Measurements from ENCODE around the gene MRGPRE.
A peak's percentile ranks its signal among the peaks of the same experiment; 100 is the strongest.

The MRGPRE gene

GRCh38 chr11:3225826-3226750, 6.1 kb downstream of the MRGPRE start:
- DNase-seq, result no peak

- DNase-seq, result no peak
These were observed 7.0 kb downstream of the MRGPRE start for GRCh38 chr11:3225159-3225758.

GRCh38 chr11:3224401-3225057, 7.7 kb downstream of the MRGPRE start:
- peak; percentile 41 for DNase-seq

- no peak for DNase-seq
These were observed 8.3 kb downstream of the MRGPRE start for GRCh38 chr11:3223932-3224381.

GRCh38 chr11:3222941-3223915, 9.0 kb downstream of the MRGPRE start:
- DNase-seq, result no peak

GRCh38 chr11:3222003-3222855, 10.0 kb downstream of the MRGPRE start:
- DNase-seq, result no peak

- no peak for DNase-seq
These were observed 10.7 kb downstream of the MRGPRE start for GRCh38 chr11:3221408-3222002.

- DNase-seq, result no peak
These were observed 11.5 kb downstream of the MRGPRE start for GRCh38 chr11:3220521-3221407.

- no peak for DNase-seq
These were observed 12.1 kb downstream of the MRGPRE start for GRCh38 chr11:3220101-3220500.

- no peak for DNase-seq
These were observed 12.8 kb downstream of the MRGPRE start for GRCh38 chr11:3219281-3219892.

GRCh38 chr11:3218483-3219280, 13.5 kb downstream of the MRGPRE start, which contains the start of gene MRGPRG:
MRGPRG (minus strand) TSS chr11:3218813; CDS start chr11:3218813, 0 bp downstream.
- DNase-seq, result no peak

GRCh38 chr11:3217818-3218482, 14.3 kb downstream of the MRGPRE start:
- DNase-seq, result no peak

- DNase-seq, result no peak
These were observed 16.1 kb downstream of the MRGPRE start for GRCh38 chr11:3216027-3216525.

- no peak for DNase-seq
These were observed 16.7 kb downstream of the MRGPRE start for GRCh38 chr11:3215346-3216026.

- no peak for DNase-seq
These were observed 17.9 kb downstream of the MRGPRE start for GRCh38 chr11:3214420-3214699.

GRCh38 chr11:3213659-3214419, 18.4 kb downstream of the MRGPRE start:
- no peak for DNase-seq

- DNase-seq, result no peak
These were observed 23.9 kb downstream of the MRGPRE start for GRCh38 chr11:3208272-3208671.

Measured in NCI-H526 treated with DMSO at 0.1 percent for 48 hours (cell line).